Stimulated activated CD4-positive, alpha-beta T cell treated with anti-CD3 and anti-CD28 coated beads, Interleukin-12 subunit alpha, Interleukin-12 subunit beta, amount 100 ng/mL, for 4 hours (primary cell): ENCODE results near the gene ZNF618.
"Not testable (repeated sequence)": the region's sequence is repeated elsewhere in the genome, so short reads cannot be mapped to it uniquely, and the experiment has no call there.

Source experiments
- DNase-seq: peaks from one replicate; pipeline ENCODE4 v3.0.0-alpha.2; 2020

ZNF618 gene

GRCh38 chr9:114027863-114028465 lies 151.9 kb downstream of the ZNF618 start:
- DNase-seq, result no peak

- no peak for DNase-seq
These were observed 152.5 kb downstream of the ZNF618 start for GRCh38 chr9:114028646-114029045.

- no peak for DNase-seq
These were observed 153.4 kb downstream of the ZNF618 start for GRCh38 chr9:114029311-114030170.

- DNase-seq, result no peak
These were observed 154.3 kb downstream of the ZNF618 start for GRCh38 chr9:114030364-114030763.

- DNase-seq, result no peak
These were observed 155.0 kb downstream of the ZNF618 start for GRCh38 chr9:114031037-114031630.

- DNase-seq, result no peak
These were observed 156.1 kb downstream of the ZNF618 start for GRCh38 chr9:114031948-114032840.

- no peak for DNase-seq
These were observed 157.4 kb downstream of the ZNF618 start for GRCh38 chr9:114033397-114034103.

GRCh38 chr9:114034196-114034595 lies 158.1 kb downstream of the ZNF618 start:
- no peak for DNase-seq

- DNase-seq, result no peak
These were observed 158.6 kb downstream of the ZNF618 start for GRCh38 chr9:114034661-114035062.

- no peak for DNase-seq
These were observed 159.2 kb downstream of the ZNF618 start for GRCh38 chr9:114035221-114035844.

GRCh38 chr9:114035845-114036801 lies 160.0 kb downstream of the ZNF618 start:
- DNase-seq, result no peak

GRCh38 chr9:114037249-114037648 lies 161.1 kb downstream of the ZNF618 start:
- DNase-seq, result no peak

GRCh38 chr9:114037961-114038723 lies 162.0 kb downstream of the ZNF618 start:
- no peak for DNase-seq

GRCh38 chr9:114038724-114039313 lies 162.7 kb downstream of the ZNF618 start:
- no peak for DNase-seq

- no peak for DNase-seq
These were observed 163.4 kb downstream of the ZNF618 start for GRCh38 chr9:114039484-114039883.

GRCh38 chr9:114043660-114044059 lies 167.6 kb downstream of the ZNF618 start:
- DNase-seq, result not testable (repeated sequence)

GRCh38 chr9:114046237-114046755 lies 170.2 kb downstream of the ZNF618 start:
- no peak for DNase-seq

GRCh38 chr9:114046875-114047274 lies 170.8 kb downstream of the ZNF618 start:
- no peak for DNase-seq

GRCh38 chr9:114047717-114048116 lies 171.6 kb downstream of the ZNF618 start:
- DNase-seq, result no peak
